GM21526 (cell line): ENCODE data around the gene TBX5.

Experiments used
- ATAC-seq: cut with Tn5 transposase; IDR thresholded peaks from one replicate; pipeline ENCODE4 v1.9.1; 2021; ENCODE audit warnings: moderate library complexity; ENCODE audit not compliant: unreplicated experiment, low FRiP score

Gene TBX5

DNA sequence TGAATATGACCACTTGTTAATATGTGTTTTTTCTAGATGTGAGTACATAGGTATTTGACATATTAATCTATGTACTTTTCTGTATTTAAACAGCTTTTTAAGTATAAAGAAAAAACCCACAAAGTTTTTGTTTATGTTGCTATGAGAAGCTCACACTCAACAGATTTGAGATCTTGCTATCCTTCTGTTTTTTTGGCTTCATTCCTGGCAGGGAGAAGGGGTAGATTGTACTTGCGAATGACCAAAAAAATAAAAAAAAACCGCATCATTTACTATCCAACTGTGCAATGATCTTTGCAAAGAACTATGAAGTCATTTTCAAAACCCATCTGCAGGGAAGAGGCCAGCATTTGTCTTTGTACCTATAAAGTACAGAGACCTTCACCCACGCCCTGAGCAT, 28.4 kb upstream of the TBX5 start:
- no peak for ATAC-seq

DNA sequence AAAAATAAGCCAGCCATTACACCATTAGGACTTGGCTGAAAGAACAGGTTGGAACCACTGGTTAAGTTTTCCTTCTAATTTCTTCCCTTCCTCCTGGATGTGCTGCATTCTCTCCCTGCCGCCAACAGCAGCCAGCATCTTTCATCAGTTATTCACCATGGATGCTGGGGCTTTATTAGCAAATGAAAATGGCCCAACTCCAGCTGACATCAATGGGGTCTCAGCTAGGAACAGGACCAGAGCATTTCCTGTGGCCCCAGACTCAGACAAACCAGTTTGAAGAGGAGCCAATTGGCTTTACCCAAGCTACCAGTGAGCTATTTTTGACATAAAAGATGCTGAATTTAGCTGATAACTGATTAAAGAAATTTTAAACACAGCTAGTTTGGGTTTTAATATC, 26.0 kb upstream of the TBX5 start:
- no peak for ATAC-seq

DNA sequence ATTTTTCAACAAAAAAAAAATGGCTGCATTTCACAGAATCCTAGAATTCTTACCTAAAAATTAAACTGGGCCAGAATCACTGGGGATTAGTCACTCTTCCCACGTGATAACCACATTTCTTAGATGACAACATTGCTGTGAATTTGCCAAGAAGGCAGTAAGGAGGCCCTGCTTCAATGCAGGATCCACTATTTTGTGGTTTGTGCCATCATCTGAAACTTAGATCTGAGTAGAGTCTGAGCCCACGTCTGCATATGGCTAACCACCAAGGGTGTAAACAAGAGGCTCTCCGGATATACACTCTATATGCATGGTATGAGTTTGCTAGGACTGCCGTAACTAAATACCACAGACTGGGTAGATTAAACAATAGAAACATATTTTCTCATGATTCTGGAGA, 24.4 kb upstream of the TBX5 start:
- ATAC-seq = no peak

GRCh38 chr12:114425031-114425626, 19.2 kb upstream of the TBX5 start:
- ATAC-seq = no peak

GRCh38 chr12:114420944-114421335, 15.0 kb upstream of the TBX5 start:
- ATAC-seq = no peak

DNA sequence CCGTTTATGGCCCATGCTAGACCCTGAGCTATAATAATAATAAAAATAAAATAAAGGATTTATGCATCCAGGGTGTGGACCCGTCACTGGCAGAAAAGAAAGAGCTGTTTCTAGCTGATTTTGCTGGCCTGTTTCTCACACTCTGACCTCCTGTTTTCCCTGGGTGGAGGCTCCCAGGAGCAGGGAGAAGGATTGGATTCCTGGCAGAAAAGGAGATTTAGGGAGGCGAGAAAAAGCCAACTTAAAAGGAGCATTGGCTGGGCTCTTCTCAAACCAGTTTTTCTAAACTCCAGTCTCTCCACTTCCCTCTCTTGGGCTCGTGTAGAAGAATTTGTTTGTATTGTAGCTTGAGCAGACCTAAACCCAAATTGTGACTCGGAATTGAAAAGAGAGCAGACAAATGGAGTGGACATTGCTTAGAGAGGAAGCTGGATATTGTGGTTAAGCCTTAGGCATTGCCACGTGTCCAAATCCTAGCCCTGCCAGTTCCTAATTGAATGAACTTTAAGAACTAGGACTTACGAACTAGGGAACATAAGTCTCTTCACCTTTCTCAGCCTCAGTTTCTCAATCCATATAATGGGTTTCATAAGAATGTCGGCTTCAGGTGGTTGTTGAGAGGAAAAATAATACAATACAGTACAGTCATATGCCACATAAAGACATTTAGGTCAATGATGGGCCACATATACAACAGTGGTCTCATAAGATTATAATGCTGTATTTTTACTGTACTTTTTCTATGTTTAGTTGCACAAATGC, 14.4 kb upstream of the TBX5 start:
- ATAC-seq = no peak

- no peak for ATAC-seq
These were observed 10.1 kb upstream of the TBX5 start for GRCh38 chr12:114416028-114416427.

- no peak for ATAC-seq
These were observed 9.6 kb upstream of the TBX5 start for GRCh38 chr12:114415525-114415868.

GRCh38 chr12:114414866-114415524, 9.1 kb upstream of the TBX5 start:
- no peak for ATAC-seq

DNA sequence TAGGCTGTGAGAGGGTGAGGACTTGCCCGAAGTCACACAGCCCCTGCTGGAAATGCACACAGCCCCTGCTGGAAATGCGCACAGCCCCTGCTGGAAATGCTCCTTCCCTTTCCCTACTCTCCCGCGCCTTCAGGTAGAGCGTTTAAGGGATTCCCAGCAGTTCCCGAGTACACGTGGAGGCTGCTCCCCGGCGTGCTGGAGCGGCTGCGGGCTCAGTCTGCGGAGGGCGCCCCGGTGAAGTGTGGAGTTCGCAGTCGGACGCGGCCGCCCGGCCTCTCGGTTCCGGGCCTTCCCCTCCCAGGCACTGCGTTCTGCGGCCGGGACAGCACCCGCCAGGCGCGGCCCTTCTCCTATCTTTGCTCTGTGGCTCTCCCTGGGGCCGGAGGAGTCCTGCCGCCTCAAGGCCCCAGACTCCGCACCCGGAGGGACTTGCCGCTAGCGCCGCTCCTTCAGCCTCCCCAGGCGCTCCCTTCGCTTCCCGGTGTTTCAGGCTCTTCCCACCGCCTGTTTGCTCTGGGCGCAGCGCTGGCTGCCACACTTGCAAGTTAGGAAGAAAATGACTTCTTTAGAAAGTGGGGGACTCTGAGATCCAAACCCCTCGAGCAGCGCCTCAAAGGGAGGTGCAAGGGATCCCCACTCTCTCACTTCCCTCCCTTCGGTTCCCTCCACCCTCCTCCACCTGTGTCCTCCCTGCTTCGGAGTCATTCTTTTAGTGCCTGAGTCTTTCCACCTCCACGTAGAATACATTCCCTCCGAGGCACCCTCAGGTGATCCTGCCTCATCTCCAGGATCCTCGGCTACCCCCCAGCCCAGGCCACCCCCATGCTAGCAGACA, 8.3 kb upstream of the TBX5 start:
- ATAC-seq = no peak

- no peak for ATAC-seq
These were observed 7.1 kb upstream of the TBX5 start for GRCh38 chr12:114412825-114413749.

DNA sequence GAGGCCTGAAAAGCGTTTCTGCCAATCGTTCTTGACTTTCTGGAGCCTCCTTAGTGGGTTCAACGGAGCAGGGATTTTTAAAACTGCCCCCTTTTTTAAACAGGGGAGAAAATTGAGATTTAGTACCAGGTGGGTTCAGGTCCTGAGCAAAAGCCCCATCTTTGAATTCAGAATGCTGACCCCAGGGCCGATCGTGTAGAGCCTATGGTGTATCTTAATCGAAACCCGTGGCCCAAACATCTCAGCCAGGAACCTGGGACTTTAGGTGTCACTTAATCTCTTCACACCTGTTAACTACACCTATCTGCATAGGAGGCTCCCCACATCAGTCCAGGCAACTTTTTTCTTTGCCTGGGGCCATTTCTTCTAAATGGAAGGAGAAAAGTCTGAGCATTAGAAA, 6.4 kb upstream of the TBX5 start:
- no peak for ATAC-seq

DNA sequence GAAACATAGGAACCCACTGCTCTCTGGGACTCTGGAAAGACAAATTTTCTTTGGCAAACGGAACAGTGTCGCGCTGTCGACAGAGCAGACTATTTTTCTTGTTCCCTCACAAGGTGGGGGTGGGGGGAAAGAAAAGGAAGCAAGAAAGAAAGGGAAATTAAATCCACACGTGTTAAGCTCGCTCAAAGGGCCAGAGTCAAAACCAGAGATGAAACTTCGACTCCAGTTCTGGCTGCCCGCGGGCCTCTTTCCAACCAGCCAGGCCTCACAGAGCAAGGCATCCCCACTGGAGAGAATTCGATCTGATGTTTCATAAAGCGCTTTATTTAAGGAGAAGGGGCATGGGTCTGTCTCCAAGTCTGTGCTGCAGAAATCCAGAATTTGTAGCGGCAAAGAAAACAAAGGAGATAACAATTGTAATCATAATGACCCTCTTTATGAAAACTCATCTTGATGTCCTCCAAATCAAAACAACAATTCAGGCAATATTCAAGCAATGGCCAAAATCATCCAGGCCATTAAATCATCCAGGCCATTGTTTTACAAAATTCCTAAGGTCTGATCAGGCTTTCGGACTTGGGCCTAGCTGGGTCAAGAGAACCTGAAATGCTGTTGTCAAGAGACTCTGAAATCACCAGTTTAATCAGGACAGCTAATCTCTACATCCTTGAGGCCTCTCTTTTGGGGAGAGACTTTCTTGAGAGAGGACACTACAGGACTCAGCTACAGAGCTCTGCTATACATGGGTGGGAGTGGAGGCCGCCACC, 5.3 kb upstream of the TBX5 start:
- no peak for ATAC-seq

DNA sequence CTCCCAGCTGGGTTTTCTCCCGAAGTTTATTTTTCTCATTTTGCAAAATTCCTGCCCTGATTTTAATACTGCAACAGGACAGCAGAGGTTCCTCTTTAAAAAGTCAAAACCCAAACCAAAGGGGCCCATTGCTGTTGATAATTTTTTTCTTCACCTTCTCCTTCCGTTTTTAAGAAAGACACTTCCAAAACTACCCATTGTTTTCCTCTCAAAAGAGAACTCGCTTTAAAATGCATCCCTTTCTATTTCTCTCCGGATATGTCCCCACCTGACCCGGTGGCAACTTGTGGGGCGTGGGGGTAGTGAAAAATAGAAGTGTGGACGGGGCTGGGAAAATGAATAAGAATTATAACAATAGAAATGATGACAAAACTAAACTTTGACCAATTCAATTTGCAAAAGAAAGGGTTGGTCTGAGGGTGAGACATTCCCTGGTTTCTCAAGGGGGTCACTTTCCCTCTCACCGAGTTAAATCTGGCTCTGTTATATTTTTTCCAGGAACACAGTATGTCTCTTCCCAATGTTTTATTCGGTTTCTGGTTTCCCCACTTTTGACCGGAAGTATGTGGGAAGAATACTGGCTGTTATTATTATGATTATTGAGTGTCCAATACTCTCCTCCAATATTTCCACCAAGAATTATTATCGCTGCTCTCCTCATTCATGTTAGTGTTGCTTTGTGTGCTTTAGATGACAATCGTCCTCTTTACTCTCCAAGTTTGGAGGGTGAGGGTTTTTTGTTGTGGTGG, 4.1 kb upstream of the TBX5 start:
- no peak for ATAC-seq

- ATAC-seq = no peak
These were observed 3.2 kb upstream of the TBX5 start for GRCh38 chr12:114408886-114409851.

DNA sequence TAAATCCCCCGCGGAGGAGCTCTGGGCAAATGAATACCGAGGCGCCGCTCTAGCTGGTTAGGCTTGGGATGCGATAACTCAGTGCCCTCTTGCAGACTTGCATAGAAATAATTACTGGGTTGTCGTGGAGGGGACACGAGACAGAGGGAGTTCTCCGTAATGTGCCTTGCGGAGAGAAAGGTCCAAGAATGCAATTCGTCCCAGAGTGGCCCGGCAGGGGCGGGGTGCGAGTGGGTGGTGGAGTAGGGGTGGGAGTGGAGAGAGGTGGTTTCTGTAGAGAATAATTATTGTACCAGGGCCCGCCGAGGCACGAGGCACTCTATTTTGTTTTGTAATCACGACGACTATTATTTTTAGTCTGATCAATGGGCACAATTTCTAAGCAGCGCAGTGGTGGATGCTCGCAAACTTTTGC, 2.5 kb upstream of the TBX5 start:
- ATAC-seq = no peak

GRCh38 chr12:114407842-114408411, 2.0 kb upstream of the TBX5 start:
- no peak for ATAC-seq
